SK-N-SH (cell line): ENCODE measurements around the gene ASCL2. TPM values are rescaled to one million over a fixed set of nuclear protein-coding genes. Genes with fewer than 3 reads are reported as not detected.

Source experiments
- CTCF ChIA-PET: fragments of 300-600, 350-600 bp; formaldehyde crosslinking; extraction: SDS; loops from one replicate; lab custom pipeline; 2021; lab: Yijun Ruan, JAX
- POLR2A ChIA-PET: fragments of 350-600 bp; sonication (Branson Sonifier 250); formaldehyde crosslinking; extraction: SDS; loops from one replicate; lab custom pipeline; 2020; ENCODE audit warnings: antibody characterized with exemption, inconsistent platforms; lab: Yijun Ruan, JAX
- DNase-seq: peaks from one replicate; pipeline ENCODE4 v3.0.0; 2012
- H2AFZ ChIP-seq: fragments of 200-600 bp; sonication (generic); 2 replicates; pipeline ENCODE4 v1.8.1; 2016; ENCODE audit warnings: antibody characterized with exemption, mild to moderate bottlenecking, low read depth
- H3F3A ChIP-seq: fragments of 200-600 bp; sonication (generic); replicated peaks from 2 replicates; pipeline ENCODE3; 2016; ENCODE audit warnings: antibody characterized with exemption, mild to moderate bottlenecking; ENCODE audit not compliant: insufficient read depth
- H3K27ac ChIP-seq, 2 experiments: fragments of 200-500 bp in 1 of 2; fragments of 200-600 bp in 1 of 2; sonication (Bioruptor generic) in 1 of 2; sonication (generic), shearing (Covaris generic) in 1 of 2; 2 replicates each; pipeline versions ENCODE4 v1.5.1 to v1.6.1; 2014 to 2016; ENCODE audit warnings: low read depth in 2 of 2, inconsistent platforms in 1 of 2, low read length in 1 of 2, mild to moderate bottlenecking in 1 of 2, mixed read lengths in 1 of 2
- H3K27me3 ChIP-seq: fragments of 200-600 bp; sonication (generic), shearing (Covaris generic); 2 replicates; pipeline ENCODE4 v1.6.1; 2016; ENCODE audit warnings: mixed run types; ENCODE audit not compliant: insufficient read depth
- H3K36me3 ChIP-seq, 2 experiments: fragments of 200-500 bp in 1 of 2; fragments of 200-600 bp in 1 of 2; sonication (Bioruptor generic) in 1 of 2; sonication (generic) in 1 of 2; replicated peaks in 1 of 2; 2 replicates each; pipeline versions ENCODE3 to v1.5.1; 2014 to 2016; ENCODE audit warnings: low read length in 1 of 2, mild to moderate bottlenecking in 1 of 2; ENCODE audit not compliant: insufficient read depth in 2 of 2, control insufficient read depth in 1 of 2
- H3K4me1 ChIP-seq, 2 experiments: fragments of 200-500 bp in 1 of 2; fragments of 200-600 bp in 1 of 2; sonication (Bioruptor generic) in 1 of 2; sonication (generic), shearing (Covaris generic) in 1 of 2; 2 replicates each; pipeline versions ENCODE4 v1.5.1 to v1.6.1; 2014 to 2016; ENCODE audit warnings: low read depth in 1 of 2, low read length in 1 of 2, mixed run types in 1 of 2; ENCODE audit not compliant: insufficient read depth in 2 of 2, control insufficient read depth in 1 of 2
- H3K4me2 ChIP-seq: fragments of 200-600 bp; sonication (generic), shearing (Covaris generic); 2 replicates; pipeline ENCODE4 v1.6.1; 2017; ENCODE audit warnings: mixed run types
- H3K4me3 ChIP-seq, 2 experiments: fragments of 200-500 bp in 1 of 2; fragments of 200-600 bp in 1 of 2; sonication (Bioruptor generic) in 1 of 2; sonication (generic), shearing (Covaris generic) in 1 of 2; 2 replicates each; pipeline versions ENCODE4 v1.5.1 to v1.8.1; 2014 to 2016; ENCODE audit warnings: low read depth in 2 of 2, inconsistent platforms in 1 of 2, low read length in 1 of 2, mild to moderate bottlenecking in 1 of 2, mixed read lengths in 1 of 2, moderate library complexity in 1 of 2
- H3K79me2 ChIP-seq: fragments of 200-600 bp; sonication (generic); 2 replicates; pipeline ENCODE4 v1.8.1; 2017; ENCODE audit warnings: mild to moderate bottlenecking; ENCODE audit not compliant: insufficient read depth
- H3K9ac ChIP-seq: fragments of 200-600 bp; sonication (generic); 2 replicates; pipeline ENCODE4 v1.6.1; 2017; ENCODE audit warnings: mixed run types
- H3K9me2 ChIP-seq: fragments of 200-600 bp; sonication (generic); 2 replicates; pipeline ENCODE4 v1.6.1; 2017; ENCODE audit warnings: mixed run types
- H3K9me3 ChIP-seq: fragments of 200-600 bp; sonication (generic); 2 replicates; pipeline ENCODE4 v1.6.1; 2017; ENCODE audit warnings: mixed run types, mild to moderate bottlenecking, moderate library complexity
- H4K20me1 ChIP-seq: fragments of 200-600 bp; sonication (generic); 2 replicates; pipeline ENCODE4 v1.6.1; 2017; ENCODE audit warnings: mild to moderate bottlenecking, mixed run types; ENCODE audit not compliant: insufficient read depth
- EP300 ChIP-seq, 2 experiments: IDR thresholded peaks; 2 replicates each; pipeline versions ENCODE4 v1.4.0 to v1.6.1; 2012; ENCODE audit warnings: borderline replicate concordance in 1 of 2, low read depth in 1 of 2, low read length in 1 of 2
- FOXJ3 ChIP-seq: sonication (generic); formaldehyde crosslinking; IDR thresholded peaks from 2 replicates; pipeline ENCODE4 v1.5.1; 2020; ENCODE audit warnings: mild to moderate bottlenecking, missing genetic modification reagents
- GABPA ChIP-seq: IDR thresholded peaks from 2 replicates; pipeline ENCODE4 v1.4.0; 2012; ENCODE audit warnings: low read depth, mild to moderate bottlenecking
- GATA2 ChIP-seq: sonication (generic); formaldehyde crosslinking; IDR thresholded peaks from 2 replicates; pipeline ENCODE4 v1.5.0; 2020; ENCODE audit warnings: mild to moderate bottlenecking, missing genetic modification reagents
- JUND ChIP-seq: IDR thresholded peaks from 2 replicates; pipeline ENCODE4 v1.4.0; 2012
- MAX ChIP-seq: IDR thresholded peaks from 2 replicates; pipeline ENCODE4 v1.4.0; 2012; ENCODE audit warnings: low read depth
- MEF2A ChIP-seq: IDR thresholded peaks from 2 replicates; pipeline ENCODE4 v1.4.0; 2012; ENCODE audit warnings: low read depth, borderline replicate concordance
- MXI1 ChIP-seq: IDR thresholded peaks from 2 replicates; pipeline ENCODE4 v1.6.1; 2012; ENCODE audit warnings: mild to moderate bottlenecking, low read depth, low read length, improper control_type of control experiment
- NFIC ChIP-seq: IDR thresholded peaks from 2 replicates; pipeline ENCODE4 v1.4.0; 2012; ENCODE audit warnings: borderline replicate concordance
- POLR2AphosphoS5 ChIP-seq: IDR thresholded peaks from 2 replicates; pipeline ENCODE4 v1.6.1; 2012; ENCODE audit warnings: low read depth, low read length
- RCOR1 ChIP-seq: fragments of 150-350 bp; IDR thresholded peaks from 2 replicates; pipeline ENCODE4 v1.6.1; 2017; ENCODE audit warnings: antibody characterized with exemption, low read length
- RXRA ChIP-seq: IDR thresholded peaks from 2 replicates; pipeline ENCODE4 v1.4.0; 2012; ENCODE audit warnings: low read depth, mild to moderate bottlenecking, borderline replicate concordance
- SMC3 ChIP-seq: IDR thresholded peaks from 2 replicates; pipeline ENCODE4 v1.6.1; 2012; ENCODE audit warnings: low read depth, low read length, improper control_type of control experiment
- TAF1 ChIP-seq: IDR thresholded peaks from 2 replicates; pipeline ENCODE4 v1.6.1; 2012; ENCODE audit warnings: low read depth, mild to moderate bottlenecking, low read length, moderate library complexity, borderline replicate concordance
- TEAD4 ChIP-seq: IDR thresholded peaks from 2 replicates; pipeline ENCODE4 v1.4.0; 2012; ENCODE audit warnings: mild to moderate bottlenecking, borderline replicate concordance; ENCODE audit not compliant: insufficient read depth
- YY1 ChIP-seq: IDR thresholded peaks from 2 replicates; pipeline ENCODE4 v1.4.0; 2012; ENCODE audit warnings: low read depth, mild to moderate bottlenecking
- ZBTB33 ChIP-seq: IDR thresholded peaks from 2 replicates; pipeline ENCODE4 v1.4.0; 2012; ENCODE audit warnings: low read depth, borderline replicate concordance
- WGBS: methylation state at CpG from one replicate; pipeline ENCODE4 v1.1.6; 2017; ENCODE audit warnings: low lambda C conversion rate; 5-methylcytosine and 5-hydroxymethylcytosine counted together
- polyA plus RNA-seq, 3 experiments: library from polyadenylated mRNA; depleted of rRNA; stranded (reverse); fragments of >200 nt; gene quantifications; 2 replicates each; pipeline ENCODE4 v1.2.3, GENCODE V29; 2012
- TF ChIP-seq, protein P1 (sequence below): IDR thresholded peaks from 2 replicates; pipeline ENCODE4 v1.6.1; 2012; ENCODE audit warnings: mild to moderate bottlenecking, low read depth, low read length, moderate library complexity
- TF ChIP-seq, protein P2 (sequence below): IDR thresholded peaks from 2 replicates; pipeline ENCODE4 v1.4.0; 2012; ENCODE audit warnings: low read depth, borderline replicate concordance
- TF ChIP-seq, protein P3 (sequence below): fragments of 150-350 bp; IDR thresholded peaks from 2 replicates; pipeline ENCODE4 v1.6.1; 2017; ENCODE audit warnings: antibody characterized with exemption, low read length, low read depth, borderline replicate concordance

ASCL2 gene
- polyA plus RNA-seq, 1 of the 3 experiments (the other 2 are of a cell fraction), result not detected

- POLR2A ChIA-PET, result no interaction called here
- 54% methylated on average over 10 of the region's 10 CpGs for WGBS
- Histone ChIP-seq H3K36me3 (no peaks in the 10 kb centered on the region), H4K20me1 (no peaks in the 10 kb centered on the region), H3K9me3 (no peaks in the 10 kb centered on the region), H3K4me2 (no peak overlapping the region), H3K79me2 (no peaks in the 10 kb centered on the region), H2AFZ (no peak overlapping the region), H3F3A (no peaks in the 10 kb centered on the region), H3K9me2 (no peaks in the 10 kb centered on the region), H3K9ac (no peak overlapping the region), H3K4me3 (no peak overlapping the region), H3K27me3 (no peaks in the 10 kb centered on the region; the same call in 1 of the 2 replicates), H3K27ac (no peak overlapping the region), H3K4me1 (no peaks in the 10 kb centered on the region)
- no peak for TF ChIP-seq FOXJ3
- TF ChIP-seq, protein P1, sequence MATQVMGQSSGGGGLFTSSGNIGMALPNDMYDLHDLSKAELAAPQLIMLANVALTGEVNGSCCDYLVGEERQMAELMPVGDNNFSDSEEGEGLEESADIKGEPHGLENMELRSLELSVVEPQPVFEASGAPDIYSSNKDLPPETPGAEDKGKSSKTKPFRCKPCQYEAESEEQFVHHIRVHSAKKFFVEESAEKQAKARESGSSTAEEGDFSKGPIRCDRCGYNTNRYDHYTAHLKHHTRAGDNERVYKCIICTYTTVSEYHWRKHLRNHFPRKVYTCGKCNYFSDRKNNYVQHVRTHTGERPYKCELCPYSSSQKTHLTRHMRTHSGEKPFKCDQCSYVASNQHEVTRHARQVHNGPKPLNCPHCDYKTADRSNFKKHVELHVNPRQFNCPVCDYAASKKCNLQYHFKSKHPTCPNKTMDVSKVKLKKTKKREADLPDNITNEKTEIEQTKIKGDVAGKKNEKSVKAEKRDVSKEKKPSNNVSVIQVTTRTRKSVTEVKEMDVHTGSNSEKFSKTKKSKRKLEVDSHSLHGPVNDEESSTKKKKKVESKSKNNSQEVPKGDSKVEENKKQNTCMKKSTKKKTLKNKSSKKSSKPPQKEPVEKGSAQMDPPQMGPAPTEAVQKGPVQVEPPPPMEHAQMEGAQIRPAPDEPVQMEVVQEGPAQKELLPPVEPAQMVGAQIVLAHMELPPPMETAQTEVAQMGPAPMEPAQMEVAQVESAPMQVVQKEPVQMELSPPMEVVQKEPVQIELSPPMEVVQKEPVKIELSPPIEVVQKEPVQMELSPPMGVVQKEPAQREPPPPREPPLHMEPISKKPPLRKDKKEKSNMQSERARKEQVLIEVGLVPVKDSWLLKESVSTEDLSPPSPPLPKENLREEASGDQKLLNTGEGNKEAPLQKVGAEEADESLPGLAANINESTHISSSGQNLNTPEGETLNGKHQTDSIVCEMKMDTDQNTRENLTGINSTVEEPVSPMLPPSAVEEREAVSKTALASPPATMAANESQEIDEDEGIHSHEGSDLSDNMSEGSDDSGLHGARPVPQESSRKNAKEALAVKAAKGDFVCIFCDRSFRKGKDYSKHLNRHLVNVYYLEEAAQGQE, result no peak
- no peak for TF ChIP-seq MEF2A
- no peak for TF ChIP-seq POLR2AphosphoS5
- no peak for TF ChIP-seq RCOR1
- CTCF ChIA-PET, result interaction anchor here (0.6 to 1.5 kb wide), 5 partner anchors 9 to 901 kb away, joined by 3 to 5 read pairs (median 3); no protein-coding TSS in a partner anchor
- no peak for DNase-seq
Measured at GRCh38 chr11:2289859-2290258, 19.5 kb upstream of the ASCL2 start.

DNA sequence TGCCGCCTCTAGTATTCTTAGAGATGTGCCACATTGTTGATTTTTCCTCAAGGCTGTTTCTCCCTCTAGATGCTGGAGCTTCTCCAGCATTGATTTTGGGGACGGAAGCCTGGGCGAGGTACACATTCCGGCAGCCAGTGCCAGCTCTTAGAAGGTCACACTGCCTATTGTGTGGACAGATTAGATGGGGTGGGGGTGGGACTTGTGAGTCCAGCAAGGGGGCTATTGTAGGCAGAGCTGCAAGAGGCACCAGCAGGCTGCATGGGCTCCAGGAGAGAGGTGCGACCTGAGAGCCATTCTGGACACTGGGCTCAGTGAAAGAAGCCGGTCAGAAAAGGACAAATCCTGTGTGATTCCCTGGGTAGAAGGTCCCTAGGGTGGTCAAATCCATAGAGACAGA is 19.0 kb upstream of the ASCL2 start:
- H3K79me2 ChIP-seq, result no peaks in the 10 kb centered on the region
- no peaks in the 10 kb centered on the region for H3K36me3 ChIP-seq
- 79% methylated on average over 6 of the region's 6 CpGs for WGBS
- no peak overlapping the region for H3K9ac ChIP-seq
- no peaks in the 10 kb centered on the region for H3F3A ChIP-seq
- H2AFZ ChIP-seq, result no peak overlapping the region
- no peak for TF ChIP-seq POLR2AphosphoS5
- TF ChIP-seq YY1, result no peak
- no peak for TF ChIP-seq FOXJ3
- no peak for TF ChIP-seq RXRA
- TF ChIP-seq SMC3, result no peak
- TF ChIP-seq MEF2A, result no peak
- TF ChIP-seq NFIC, result no peak
- TF ChIP-seq GATA2 (CRISPR knock-in tag), result no peak
- TF ChIP-seq TEAD4, result no peak
- TF ChIP-seq MXI1, result no peak
- TF ChIP-seq, protein P2, sequence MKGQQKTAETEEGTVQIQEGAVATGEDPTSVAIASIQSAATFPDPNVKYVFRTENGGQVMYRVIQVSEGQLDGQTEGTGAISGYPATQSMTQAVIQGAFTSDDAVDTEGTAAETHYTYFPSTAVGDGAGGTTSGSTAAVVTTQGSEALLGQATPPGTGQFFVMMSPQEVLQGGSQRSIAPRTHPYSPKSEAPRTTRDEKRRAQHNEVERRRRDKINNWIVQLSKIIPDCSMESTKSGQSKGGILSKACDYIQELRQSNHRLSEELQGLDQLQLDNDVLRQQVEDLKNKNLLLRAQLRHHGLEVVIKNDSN, result no peak
- TF ChIP-seq JUND, result no peak
- TF ChIP-seq RCOR1, result no peak
- TF ChIP-seq, protein P3, sequence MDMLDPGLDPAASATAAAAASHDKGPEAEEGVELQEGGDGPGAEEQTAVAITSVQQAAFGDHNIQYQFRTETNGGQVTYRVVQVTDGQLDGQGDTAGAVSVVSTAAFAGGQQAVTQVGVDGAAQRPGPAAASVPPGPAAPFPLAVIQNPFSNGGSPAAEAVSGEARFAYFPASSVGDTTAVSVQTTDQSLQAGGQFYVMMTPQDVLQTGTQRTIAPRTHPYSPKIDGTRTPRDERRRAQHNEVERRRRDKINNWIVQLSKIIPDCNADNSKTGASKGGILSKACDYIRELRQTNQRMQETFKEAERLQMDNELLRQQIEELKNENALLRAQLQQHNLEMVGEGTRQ, result no peak
- no peak for TF ChIP-seq ZBTB33
- no peak for TF ChIP-seq GABPA
- no peak for TF ChIP-seq MAX
- TF ChIP-seq TAF1, result no peak
- no peak for TF ChIP-seq EP300 (IDR thresholded peaks at IDR 0.05; ENCODE audit: borderline replicate concordance in 1 of 2, low read depth in 1 of 2, low read length in 1 of 2)
- H3K4me2 ChIP-seq, result no peak overlapping the region
- H3K27ac ChIP-seq, result no peak overlapping the region
- H3K4me1 ChIP-seq, result no peaks in the 10 kb centered on the region
- POLR2A ChIA-PET, result no interaction called here
- no peaks in the 10 kb centered on the region for H3K9me2 ChIP-seq
- no peak for DNase-seq
- H4K20me1 ChIP-seq, result no peaks in the 10 kb centered on the region
- CTCF ChIA-PET, result interaction anchor here (0.8 to 1.0 kb wide), 2 partner anchors 15 to 902 kb away, joined by 3 read pairs; no protein-coding TSS in a partner anchor
- H3K9me3 ChIP-seq, result no peaks in the 10 kb centered on the region
- no peaks in the 10 kb centered on the region; the same call in 1 of the 2 replicates for H3K27me3 ChIP-seq
- H3K4me3 ChIP-seq, result no peak overlapping the region
